Gastroesophageal sphincter (tissue), 3 donors: ENCODE data around the gene TMPRSS4.

Experiments
- EP300 ChIP-seq: sonication (generic); formaldehyde crosslinking; IDR thresholded peaks from one replicate; pipeline ENCODE4 v1.6.1; 2017; ENCODE audit warnings: antibody characterized with exemption, mild to moderate bottlenecking
- POLR2A ChIP-seq, 2 donors: fragments of 450-650 bp; IDR thresholded peaks; one replicate each; pipeline ENCODE4 v1.6.1; 2017; ENCODE audit warnings: antibody characterized with exemption in 2 of 2, mild to moderate bottlenecking in 2 of 2, moderate library complexity in 1 of 2
- POLR2AphosphoS5 ChIP-seq: sonication (generic); formaldehyde crosslinking; IDR thresholded peaks from one replicate; pipeline ENCODE4 v1.6.1; 2017; ENCODE audit warnings: antibody characterized with exemption
- TF ChIP-seq, protein P1 (sequence below), 4 experiments: fragments of 200-600 bp in 2 of 4; fragments of 450-650 bp in 2 of 4; sonication (generic) in 1 of 4; IDR thresholded peaks; one replicate each; pipeline ENCODE4 v1.5.1; 2017 to 2019; ENCODE audit warnings: antibody characterized with exemption in 4 of 4, mild to moderate bottlenecking in 2 of 4, moderate library complexity in 2 of 4

GRCh38 chr11:118162846-118163245, 86.0 kb downstream of the TMPRSS4 start:
- TF ChIP-seq POLR2A (IDR thresholded peaks at IDR 0.05) (no peak), POLR2AphosphoS5 (no peak), EP300 (no peak)
- TF ChIP-seq, protein P1, sequence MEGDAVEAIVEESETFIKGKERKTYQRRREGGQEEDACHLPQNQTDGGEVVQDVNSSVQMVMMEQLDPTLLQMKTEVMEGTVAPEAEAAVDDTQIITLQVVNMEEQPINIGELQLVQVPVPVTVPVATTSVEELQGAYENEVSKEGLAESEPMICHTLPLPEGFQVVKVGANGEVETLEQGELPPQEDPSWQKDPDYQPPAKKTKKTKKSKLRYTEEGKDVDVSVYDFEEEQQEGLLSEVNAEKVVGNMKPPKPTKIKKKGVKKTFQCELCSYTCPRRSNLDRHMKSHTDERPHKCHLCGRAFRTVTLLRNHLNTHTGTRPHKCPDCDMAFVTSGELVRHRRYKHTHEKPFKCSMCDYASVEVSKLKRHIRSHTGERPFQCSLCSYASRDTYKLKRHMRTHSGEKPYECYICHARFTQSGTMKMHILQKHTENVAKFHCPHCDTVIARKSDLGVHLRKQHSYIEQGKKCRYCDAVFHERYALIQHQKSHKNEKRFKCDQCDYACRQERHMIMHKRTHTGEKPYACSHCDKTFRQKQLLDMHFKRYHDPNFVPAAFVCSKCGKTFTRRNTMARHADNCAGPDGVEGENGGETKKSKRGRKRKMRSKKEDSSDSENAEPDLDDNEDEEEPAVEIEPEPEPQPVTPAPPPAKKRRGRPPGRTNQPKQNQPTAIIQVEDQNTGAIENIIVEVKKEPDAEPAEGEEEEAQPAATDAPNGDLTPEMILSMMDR (IDR thresholded peaks at IDR 0.05): no peak
